BJ (cell line): ENCODE data around the gene ACTRT3. TPM values are rescaled to one million over a fixed set of nuclear protein-coding genes. Genes with fewer than 3 reads are reported as not detected.

Experiments
- CTCF ChIA-PET: fragments of 350-600 bp; formaldehyde crosslinking; extraction: SDS; loops from one replicate; lab custom pipeline; 2021; ENCODE audit warnings: antibody characterized with exemption, inconsistent platforms; lab: Yijun Ruan, JAX
- POLR2A ChIA-PET: fragments of 300-600 bp; sonication (Branson Sonifier 250); formaldehyde crosslinking; extraction: SDS; loops from one replicate; lab custom pipeline; 2021; ENCODE audit warnings: antibody characterized with exemption; lab: Charles Lee
- DNase-seq: peaks from one replicate; pipeline ENCODE4 v3.0.0-alpha.2; 2011; ENCODE audit warnings: low read depth
- H3K27me3 ChIP-seq: 2 replicates; pipeline ENCODE4 v1.6.0; 2011; ENCODE audit warnings: low read length; ENCODE audit not compliant: control insufficient read depth, insufficient read depth
- H3K36me3 ChIP-seq: 2 replicates; pipeline ENCODE4 v1.5.1; 2011; ENCODE audit warnings: low read length; ENCODE audit not compliant: control insufficient read depth, insufficient read depth
- H3K4me3 ChIP-seq: 2 replicates; pipeline ENCODE4 v1.5.1; 2011; ENCODE audit warnings: low read depth, mild to moderate bottlenecking, control low read depth, low read length
- polyA plus RNA-seq: library from polyadenylated mRNA; depleted of rRNA; stranded (reverse); fragments of >200 nt; gene quantifications from 2 replicates; pipeline ENCODE4 v1.2.3, GENCODE V29; 2011
- TF ChIP-seq, protein P1 (sequence below): IDR thresholded peaks from 2 replicates; pipeline ENCODE4 v1.5.1; 2011; ENCODE audit warnings: low read depth, mild to moderate bottlenecking, control low read depth, inconsistent platforms, low read length, moderate library complexity; ENCODE audit not compliant: insufficient read depth

The ACTRT3 gene
- polyA plus RNA-seq, 1 experiment, result 2.3 TPM

GRCh38 chr3:169772305-169772896 is 3.0 kb upstream of the ACTRT3 start:
- Histone ChIP-seq H3K27me3 (no peaks in the 10 kb centered on the region), H3K36me3 (no peaks in the 10 kb centered on the region; the same call in 1 of the 2 replicates), H3K4me3 (peak overlapping the region; percentile 99)
- ChIA-PET POLR2A (interaction anchor here (0.7 to 1.4 kb wide), 2 partner anchors 19 to 895 kb away, joined by 3 to 4 read pairs; no protein-coding TSS in a partner anchor), CTCF (no interaction called here)
- DNase-seq, result no peak
- TF ChIP-seq, protein P1, sequence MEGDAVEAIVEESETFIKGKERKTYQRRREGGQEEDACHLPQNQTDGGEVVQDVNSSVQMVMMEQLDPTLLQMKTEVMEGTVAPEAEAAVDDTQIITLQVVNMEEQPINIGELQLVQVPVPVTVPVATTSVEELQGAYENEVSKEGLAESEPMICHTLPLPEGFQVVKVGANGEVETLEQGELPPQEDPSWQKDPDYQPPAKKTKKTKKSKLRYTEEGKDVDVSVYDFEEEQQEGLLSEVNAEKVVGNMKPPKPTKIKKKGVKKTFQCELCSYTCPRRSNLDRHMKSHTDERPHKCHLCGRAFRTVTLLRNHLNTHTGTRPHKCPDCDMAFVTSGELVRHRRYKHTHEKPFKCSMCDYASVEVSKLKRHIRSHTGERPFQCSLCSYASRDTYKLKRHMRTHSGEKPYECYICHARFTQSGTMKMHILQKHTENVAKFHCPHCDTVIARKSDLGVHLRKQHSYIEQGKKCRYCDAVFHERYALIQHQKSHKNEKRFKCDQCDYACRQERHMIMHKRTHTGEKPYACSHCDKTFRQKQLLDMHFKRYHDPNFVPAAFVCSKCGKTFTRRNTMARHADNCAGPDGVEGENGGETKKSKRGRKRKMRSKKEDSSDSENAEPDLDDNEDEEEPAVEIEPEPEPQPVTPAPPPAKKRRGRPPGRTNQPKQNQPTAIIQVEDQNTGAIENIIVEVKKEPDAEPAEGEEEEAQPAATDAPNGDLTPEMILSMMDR, result no peak

DNA sequence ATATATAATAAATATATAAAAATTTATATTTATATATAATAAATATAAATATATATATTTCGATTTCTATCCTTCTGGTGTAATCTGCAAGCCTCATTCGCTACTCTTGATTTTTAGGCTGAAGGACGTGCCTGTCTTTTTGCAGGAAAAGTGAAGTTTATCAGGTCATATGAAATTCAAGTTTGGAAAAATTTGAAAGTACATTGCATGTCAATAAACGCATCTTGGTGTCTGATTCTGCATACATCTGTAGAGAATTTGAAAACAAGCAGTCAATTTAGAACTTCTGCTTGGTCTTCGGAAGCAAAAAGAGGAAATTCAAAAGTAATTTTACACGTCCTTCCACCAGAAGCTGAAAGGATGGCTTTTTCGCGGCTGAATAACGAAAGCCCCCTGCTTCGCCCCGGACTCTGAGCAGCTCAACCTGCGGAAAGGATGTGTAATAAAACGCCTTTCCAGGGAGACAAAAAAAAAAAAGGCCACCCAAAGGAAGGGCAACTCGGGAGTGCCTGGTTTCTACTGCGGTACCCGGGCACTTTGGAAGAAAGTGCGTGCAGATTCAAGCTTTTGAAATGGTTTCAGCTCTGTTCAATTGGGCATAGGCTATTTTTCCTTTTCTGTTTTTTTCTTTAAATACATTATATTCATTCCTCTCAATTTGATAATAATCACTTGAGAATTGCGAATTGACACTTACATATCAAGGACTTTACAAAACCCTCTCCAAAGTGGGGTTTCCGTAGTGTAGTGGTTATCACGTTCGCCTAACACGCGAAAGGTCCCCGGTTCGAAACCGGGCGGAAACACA is 2.3 kb upstream of the ACTRT3 start:
- Histone ChIP-seq H3K4me3 (peak overlapping the region; percentile 99), H3K36me3 (no peaks in the 10 kb centered on the region; the same call in 1 of the 2 replicates), H3K27me3 (no peaks in the 10 kb centered on the region)
- CTCF ChIA-PET, result no interaction called here
- no peak for DNase-seq
- TF ChIP-seq, protein P1, result no peak
- POLR2A ChIA-PET, result interaction anchor here (0.6 to 1.4 kb wide), 2 partner anchors 9 to 19 kb away, joined by 3 read pairs; no protein-coding TSS in a partner anchor

DNA sequence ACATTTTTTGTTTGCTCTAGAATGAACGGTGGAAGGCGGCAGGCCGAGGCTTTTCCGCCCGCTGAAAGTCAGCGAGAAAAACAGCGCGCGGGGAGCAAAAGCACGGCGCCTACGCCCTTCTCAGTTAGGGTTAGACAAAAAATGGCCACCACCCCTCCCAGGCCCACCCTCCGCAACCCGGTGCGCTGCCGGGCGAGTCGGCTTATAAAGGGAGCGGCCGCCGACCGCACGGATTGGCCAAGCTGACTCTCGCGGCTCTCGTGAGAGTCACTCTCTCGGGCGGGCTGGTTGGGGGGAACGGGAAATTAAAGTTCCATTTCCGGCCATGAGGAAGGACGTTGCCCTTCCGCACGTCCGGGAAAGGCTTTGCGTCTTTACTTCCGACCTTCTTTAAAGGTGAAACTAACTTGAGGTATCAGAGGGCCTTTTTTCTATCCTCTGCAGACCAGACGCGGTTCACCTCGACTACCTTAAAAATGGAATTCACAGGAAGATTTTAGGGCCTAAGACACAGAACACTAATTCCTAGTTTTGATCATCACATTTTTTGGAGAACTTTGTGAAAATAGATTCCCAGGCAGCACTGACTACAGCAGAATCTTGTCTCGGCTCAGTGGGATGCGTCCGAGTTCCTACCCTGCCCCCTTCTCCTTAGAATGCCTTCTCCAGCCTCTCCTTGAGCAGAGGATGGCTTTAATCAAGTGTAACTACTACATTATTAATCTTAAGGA is 4.3 kb downstream of the ACTRT3 start, which contains the start of gene TERC:
TERC (minus strand) TSS at position 179 of the 731 bp plus-strand sequence.
- Histone ChIP-seq H3K4me3 (peak within 1 kb of the TSS; percentile 68), H3K36me3 (no peaks in the 10 kb centered on the region), H3K27me3 (no peaks in the 10 kb centered on the region)
- ChIA-PET POLR2A (no interaction called here), CTCF (no interaction called here)
- TF ChIP-seq, protein P1, result no peak
- no peak for DNase-seq

DNA sequence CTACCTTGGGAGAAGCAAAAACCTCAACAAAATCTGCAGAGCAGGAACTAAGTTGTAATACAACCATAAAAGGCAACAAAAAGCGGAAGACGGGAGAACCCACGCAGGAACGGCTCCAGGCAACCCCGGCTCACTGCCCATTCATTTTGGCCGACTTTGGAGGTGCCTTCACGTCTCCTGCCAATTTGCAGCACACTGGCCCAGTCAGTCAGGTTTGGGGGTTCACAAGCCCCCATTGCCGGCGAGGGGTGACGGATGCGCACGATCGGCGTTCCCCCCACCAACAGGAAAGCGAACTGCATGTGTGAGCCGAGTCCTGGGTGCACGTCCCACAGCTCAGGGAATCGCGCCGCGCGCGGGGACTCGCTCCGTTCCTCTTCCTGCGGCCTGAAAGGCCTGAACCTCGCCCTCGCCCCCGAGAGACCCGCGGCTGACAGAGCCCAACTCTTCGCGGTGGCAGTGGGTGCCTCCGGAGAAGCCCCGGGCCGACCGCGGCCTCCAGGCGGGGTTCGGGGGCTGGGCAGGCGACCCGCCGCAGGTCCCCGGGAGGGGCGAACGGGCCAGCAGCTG is 5.0 kb downstream of the ACTRT3 start:
- no peaks in the 10 kb centered on the region for H3K27me3 ChIP-seq
- no peaks in the 10 kb centered on the region for H3K36me3 ChIP-seq
- peak overlapping the region; percentile 68 for H3K4me3 ChIP-seq
- TF ChIP-seq, protein P1, result no peak
- ChIA-PET CTCF (no interaction called here), POLR2A (no interaction called here)
- DNase-seq, result no peak
